ENCODE measurements around the gene LYG2.

- TF ChIP-seq POLR2A (IDR thresholded peaks at IDR 0.05): no peak
- no peak for TF ChIP-seq CTCF (IDR thresholded peaks at IDR 0.05)
Measured at GRCh38 chr2:99275882-99276281, 20.4 kb upstream of the LYG2 start.
